CD4-positive, alpha-beta T cell treated with Interleukin-4 for 4 hours (primary cell): ENCODE results near the gene ASCC3.

Experiments
- DNase-seq: peaks from one replicate; pipeline ENCODE4 v3.0.0-alpha.2; 2020

ASCC3 gene

GRCh38 chr6:100721256-100721655 lies 159.9 kb downstream of the ASCC3 start:
- no peak for DNase-seq

GRCh38 chr6:100719883-100720682 lies 161.0 kb downstream of the ASCC3 start:
- DNase-seq = peak; percentile 30

DNA sequence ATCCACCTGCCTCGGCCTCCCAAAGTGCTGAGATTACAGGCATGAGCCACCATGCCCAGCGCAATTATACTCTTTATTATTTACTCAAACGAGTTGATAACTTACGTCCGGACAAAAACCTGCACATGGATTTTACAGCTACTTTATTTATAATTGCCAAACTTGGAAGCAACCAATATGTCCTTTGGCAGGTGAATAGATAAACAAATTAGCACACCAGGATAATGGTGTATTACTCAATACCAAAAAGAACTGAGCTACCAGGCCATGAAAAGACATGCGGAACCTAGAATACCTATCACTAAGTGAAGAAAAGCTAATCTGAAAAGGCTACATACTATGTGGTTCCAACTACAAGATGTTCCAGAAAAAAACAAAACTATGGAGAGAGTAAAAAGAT lies 168.1 kb downstream of the ASCC3 start:
- no peak for DNase-seq

GRCh38 chr6:100706491-100706890 lies 174.6 kb downstream of the ASCC3 start:
- no peak for DNase-seq

- no peak for DNase-seq
Measured at GRCh38 chr6:100704961-100705360, 176.2 kb downstream of the ASCC3 start.

GRCh38 chr6:100701728-100702127 lies 179.4 kb downstream of the ASCC3 start:
- no peak for DNase-seq

DNA sequence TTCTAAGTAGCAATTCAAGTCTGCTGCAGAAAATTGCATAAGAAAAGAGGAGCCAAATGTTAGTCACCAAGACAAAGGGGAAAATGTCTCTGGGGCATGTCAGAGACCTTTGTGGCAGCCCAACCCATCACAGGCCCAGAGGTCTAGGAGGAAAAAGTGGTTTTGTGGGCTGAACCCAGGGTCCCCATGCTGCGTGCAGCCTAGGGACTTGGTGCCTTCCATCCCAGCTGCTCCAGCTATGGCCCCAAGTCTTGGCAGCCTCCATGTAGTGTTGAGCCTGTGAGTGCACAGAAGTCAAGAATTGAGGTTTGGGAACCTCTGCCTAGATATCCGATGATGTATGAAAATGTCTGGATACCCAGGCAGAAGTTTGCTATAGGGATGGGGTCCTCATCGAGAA lies 181.1 kb downstream of the ASCC3 start:
- DNase-seq = no peak

DNA sequence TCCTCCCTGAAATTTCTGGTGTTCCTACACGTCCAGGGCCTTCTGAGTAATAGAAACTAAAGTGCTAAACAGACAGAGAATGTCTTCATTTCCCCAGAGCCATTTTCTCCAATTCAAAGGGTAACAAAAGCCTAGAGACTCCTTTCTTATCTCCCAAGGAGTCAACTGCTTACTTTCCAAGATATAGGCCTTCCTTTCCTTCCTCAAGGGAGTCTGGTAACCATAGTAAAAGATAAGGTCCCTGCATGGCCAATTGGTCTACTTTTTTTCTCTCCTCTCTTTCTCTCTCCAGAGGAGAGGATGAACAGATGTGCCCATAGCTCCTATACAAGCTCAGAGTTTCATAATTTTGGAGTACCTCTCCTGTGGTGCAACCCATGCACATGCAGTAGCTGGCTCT lies 185.7 kb downstream of the ASCC3 start:
- no peak for DNase-seq

DNA sequence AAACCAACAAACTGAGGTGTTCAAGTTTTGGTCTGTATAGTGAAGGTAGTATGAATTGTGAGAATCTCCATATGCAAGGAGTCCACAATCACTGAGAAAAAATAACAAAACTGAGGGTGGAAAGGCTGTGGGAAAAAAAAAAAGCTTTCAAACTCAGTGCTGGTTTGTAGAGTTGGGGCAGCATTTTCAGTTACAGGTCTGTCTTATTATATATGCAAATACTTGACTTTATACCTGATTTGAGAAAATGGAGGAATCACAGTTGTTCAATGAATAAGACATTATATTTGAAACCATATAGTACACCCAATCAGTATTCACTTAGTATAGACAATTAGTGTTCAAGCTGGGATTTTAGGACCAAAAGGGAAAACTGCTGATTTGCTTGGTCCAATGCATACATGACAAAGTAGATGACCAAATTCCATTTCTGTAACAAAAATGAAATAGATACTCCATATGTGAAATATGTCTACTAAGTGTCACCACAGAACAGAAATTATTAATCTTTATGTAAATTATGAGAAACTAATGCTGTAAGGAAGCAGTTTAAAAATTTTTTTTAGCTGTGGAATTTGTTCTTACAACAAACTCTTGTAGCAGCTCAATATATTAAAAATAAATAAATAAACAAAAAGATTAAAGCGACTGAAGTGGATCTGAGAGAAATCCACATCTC lies 187.7 kb downstream of the ASCC3 start:
- no peak for DNase-seq

DNA sequence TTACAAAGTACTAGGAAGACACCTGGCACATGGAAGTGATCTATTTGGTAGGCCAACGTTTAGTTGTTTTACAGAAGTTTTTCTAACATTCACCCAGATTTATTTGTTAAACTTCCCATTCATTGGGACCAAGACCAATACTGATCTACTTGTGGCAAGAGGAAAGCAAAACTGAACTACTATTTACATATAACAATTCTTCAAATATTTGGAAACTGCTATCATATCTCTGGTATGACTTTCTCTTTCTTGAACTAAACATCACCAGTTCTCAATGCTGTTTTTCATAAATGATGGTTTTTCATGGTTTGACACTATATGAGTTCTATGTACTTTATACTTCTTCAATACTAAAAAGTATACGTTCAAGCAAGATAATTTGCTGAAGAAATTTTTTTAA lies 189.2 kb downstream of the ASCC3 start:
- DNase-seq = no peak

- DNase-seq = no peak
Measured at GRCh38 chr6:100686216-100686615, 194.9 kb downstream of the ASCC3 start.

DNA sequence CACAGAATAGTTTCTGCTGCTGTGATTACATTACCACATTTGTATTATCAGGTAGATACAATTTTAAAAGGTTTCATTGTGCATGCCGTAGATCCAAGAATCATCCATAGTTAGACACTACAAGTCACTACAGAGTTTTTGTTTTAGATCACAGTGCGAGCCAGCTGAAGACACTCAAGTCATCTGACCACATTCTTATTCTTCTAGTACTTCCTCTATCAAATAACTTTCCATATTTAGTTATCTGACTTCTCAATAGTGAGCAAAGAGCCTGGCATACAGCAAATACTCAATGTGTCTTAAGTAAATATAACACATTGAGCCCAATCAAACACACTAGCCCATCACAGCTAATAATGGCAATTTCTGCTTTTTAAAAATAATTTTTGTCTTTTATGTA lies 195.4 kb downstream of the ASCC3 start:
- DNase-seq = no peak

DNA sequence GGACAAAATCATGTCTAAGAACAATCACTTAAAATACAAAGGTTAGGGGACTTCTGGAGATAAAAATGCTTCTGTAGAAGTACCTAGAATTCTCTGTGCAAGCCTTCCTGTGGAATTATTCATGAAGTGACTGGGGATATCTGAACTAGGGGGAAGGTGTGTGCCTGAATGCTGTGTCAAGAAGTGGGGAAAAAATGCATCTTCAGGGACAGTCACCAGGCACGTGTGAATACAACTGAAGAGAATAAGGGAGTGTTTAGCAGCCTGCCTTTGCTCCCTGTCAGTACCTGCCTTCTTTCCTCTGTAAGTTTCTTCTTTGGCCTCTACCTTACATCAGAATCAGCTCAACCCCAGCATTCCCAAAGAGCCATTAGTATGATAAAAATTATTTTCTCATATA lies 201.0 kb downstream of the ASCC3 start:
- DNase-seq = no peak

DNA sequence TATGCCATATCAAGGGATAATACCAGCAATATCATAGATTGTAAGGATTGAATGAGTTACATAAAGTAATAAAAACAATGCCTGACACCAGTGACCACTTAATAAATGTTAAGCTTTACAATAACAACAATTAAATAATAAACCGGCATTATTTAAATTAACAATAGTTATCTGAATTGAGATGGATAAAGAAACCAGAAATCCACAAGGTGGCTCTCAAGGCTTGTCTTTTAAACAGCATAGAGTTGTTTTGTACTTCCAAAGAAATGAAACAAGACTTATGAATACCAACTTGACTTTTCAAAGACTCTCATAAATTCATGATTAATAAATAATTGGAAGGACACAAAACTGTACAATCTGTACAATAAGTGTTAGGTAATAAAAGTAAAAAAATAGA lies 203.1 kb downstream of the ASCC3 start:
- DNase-seq = no peak

DNA sequence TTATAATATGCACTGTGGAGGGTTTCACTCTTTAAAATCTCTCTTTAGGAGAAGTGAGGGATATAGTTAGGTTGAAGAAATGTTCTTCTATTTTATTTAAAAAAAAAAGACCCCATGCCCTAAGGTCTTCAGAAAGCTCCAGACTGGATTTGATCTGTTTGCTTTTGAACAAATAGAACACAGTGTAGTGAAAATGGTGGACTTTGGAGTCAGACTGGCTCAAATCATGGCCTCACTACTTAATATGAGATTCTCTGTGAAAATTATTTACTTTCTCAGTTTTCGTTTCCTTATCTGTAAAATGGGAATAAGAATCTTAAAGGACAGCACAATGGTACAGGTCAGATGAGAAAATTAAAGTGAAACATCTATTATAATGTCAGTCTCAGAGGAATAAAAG lies 203.9 kb downstream of the ASCC3 start:
- no peak for DNase-seq

DNA sequence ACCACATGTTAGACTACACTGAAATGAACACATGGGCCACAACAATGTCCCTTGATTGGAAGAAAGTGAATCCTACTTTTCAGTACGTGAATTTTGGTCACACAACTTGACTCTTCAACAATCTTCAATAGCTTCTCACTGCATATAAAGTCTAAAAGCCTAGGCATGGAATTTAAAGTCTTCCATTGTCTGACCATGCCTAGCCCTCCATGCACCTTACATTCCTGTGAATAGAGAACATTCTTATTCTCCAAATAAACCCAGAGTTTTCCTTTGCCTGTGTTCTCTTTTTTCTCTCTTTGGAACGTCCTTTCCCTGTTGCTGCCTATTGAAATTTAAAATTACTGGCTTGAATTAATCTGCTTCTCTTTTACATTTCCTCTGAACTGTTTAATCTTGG lies 207.5 kb downstream of the ASCC3 start:
- DNase-seq = no peak

DNA sequence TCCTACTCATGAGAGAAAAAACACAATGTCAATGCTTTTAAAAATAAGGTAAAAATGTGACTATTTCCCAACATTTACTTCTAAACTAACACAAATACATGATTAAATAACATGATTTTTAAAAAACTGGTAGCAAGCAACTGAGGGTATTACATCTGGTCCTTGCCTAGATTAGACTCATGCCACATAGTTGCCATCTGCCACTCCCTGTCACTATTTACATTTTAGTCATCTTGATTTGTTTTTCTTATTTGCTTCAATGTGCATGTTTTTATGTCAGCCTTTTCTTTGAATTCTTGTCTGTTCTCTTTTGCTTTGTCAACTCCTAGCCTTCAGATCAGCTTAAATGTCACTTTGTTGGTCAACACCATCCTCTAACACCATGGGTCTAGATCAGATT lies 209.4 kb downstream of the ASCC3 start:
- DNase-seq = no peak

DNA sequence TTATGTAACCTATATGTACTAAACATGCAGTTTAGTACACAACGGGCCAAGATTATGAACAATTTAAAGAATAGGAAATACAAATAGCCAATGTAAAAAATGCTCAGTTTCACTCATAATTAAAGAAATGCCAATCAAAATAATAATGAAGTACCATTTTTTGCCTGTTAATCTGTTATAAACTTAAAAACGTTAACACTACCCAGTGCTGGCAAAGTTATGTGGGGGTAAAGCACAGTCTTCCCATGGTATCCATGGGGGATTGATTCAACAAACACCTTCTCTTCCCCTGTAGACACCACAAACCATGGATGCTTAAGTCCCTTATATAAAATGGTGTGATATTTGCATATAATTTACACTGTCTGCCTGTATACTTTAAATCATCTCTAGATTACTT lies 211.1 kb downstream of the ASCC3 start:
- DNase-seq = no peak

DNA sequence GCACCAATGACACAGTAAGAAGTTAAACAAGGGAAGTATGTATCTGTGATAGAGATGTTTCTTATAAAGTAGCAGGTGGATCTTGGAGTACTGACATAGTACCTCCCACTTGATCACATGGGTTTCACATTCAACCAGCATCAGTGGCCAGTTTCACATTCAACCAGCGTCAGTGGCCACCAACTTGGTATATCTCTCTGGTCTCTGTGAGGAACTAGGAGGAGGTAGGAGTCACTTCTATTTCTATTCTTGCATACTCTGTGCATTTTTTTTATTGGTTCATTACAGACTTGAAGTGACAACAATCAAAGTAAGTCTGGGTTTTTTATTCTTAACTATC lies 216.1 kb downstream of the ASCC3 start:
- DNase-seq = no peak

- peak; percentile 54 for DNase-seq
Measured at GRCh38 chr6:100664274-100665040, 216.7 kb downstream of the ASCC3 start.

DNA sequence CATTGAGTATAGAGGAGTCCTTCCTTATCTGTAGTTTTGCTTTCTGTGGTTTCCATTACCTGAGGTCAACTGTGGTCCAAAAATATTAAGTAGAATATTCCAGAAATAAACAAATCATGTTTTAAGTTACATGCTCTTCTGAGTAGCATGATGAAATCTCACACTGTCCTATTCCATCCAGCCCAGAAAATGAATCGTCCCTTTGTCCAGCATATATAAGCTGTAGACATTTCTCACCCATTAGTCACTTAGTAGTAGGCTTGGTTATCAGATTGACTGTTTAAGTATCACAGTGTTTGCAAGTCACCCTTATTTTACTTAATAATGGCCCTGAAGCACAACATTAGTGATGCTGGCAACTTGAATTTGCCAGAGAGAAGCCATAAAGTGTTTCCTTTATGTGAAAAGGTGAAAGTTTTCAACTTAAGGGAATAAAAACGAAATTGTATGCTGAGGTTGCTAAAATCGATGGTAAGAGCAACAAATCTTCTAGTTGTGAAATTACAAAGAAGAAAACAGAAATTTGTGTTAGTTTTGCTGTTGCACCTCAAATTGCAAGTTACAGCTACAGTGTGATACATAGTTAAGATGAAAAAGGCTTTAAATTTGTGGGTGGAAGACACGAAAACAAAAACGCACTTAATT lies 217.8 kb downstream of the ASCC3 start:
- no peak for DNase-seq

DNA sequence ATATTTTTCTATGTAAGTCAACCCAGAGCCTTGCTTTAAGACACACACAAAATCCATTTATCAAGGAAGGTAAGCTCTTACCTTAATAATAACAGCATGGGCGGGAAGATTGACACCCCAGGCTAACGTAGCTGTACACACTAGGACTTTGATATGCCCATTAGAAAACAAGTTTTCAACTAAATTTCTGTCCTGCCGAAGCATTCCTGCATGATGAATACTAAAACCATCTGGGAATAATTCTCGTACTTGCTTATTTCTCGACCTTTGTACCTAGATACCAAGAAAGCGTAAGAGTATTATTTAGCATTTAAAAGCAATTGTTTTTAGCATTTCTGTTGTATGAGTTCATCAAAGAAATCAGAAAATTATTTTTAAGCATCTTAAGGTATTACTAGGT lies 218.9 kb downstream of the ASCC3 start:
- no peak for DNase-seq

GRCh38 chr6:100658486-100658885 lies 222.6 kb downstream of the ASCC3 start:
- no peak for DNase-seq
